HPDE6-E6E7 (cell line): Measurements from ENCODE around the gene IGF2BP2.
A peak's percentile ranks its signal among the peaks of the same experiment; 100 is the strongest.
"Not testable (repeated sequence)": the region's sequence is repeated elsewhere in the genome, so short reads cannot be mapped to it uniquely, and the experiment has no call there.

Experiments
- DNase-seq: peaks from one replicate; pipeline ENCODE4 v3.0.0; 2011; ENCODE audit warnings: missing footprints; ENCODE audit errors: extremely low spot score

The IGF2BP2 gene

GRCh38 chr3:185711255-185711870, 113.5 kb downstream of the IGF2BP2 start:
- no peak for DNase-seq

- DNase-seq = no peak
Measured at GRCh38 chr3:185709251-185709955, 115.4 kb downstream of the IGF2BP2 start.

- DNase-seq = no peak
Measured at GRCh38 chr3:185708392-185708791, 116.5 kb downstream of the IGF2BP2 start.

GRCh38 chr3:185705498-185705897, 119.3 kb downstream of the IGF2BP2 start:
- DNase-seq = no peak

- no peak for DNase-seq
Measured at GRCh38 chr3:185702262-185703225, 122.3 kb downstream of the IGF2BP2 start.

- no peak for DNase-seq
Measured at GRCh38 chr3:185701611-185702261, 123.1 kb downstream of the IGF2BP2 start.

- DNase-seq = no peak
Measured at GRCh38 chr3:185699927-185700326, 124.9 kb downstream of the IGF2BP2 start.

- not testable (repeated sequence) for DNase-seq
Measured at GRCh38 chr3:185697228-185697627, 127.6 kb downstream of the IGF2BP2 start.

GRCh38 chr3:185696039-185696438, 128.8 kb downstream of the IGF2BP2 start:
- no peak for DNase-seq

- no peak for DNase-seq
Measured at GRCh38 chr3:185693985-185694653, 130.7 kb downstream of the IGF2BP2 start.

GRCh38 chr3:185691622-185692021, 133.2 kb downstream of the IGF2BP2 start:
- no peak for DNase-seq

GRCh38 chr3:185687271-185687878, 137.5 kb downstream of the IGF2BP2 start:
- no peak for DNase-seq

GRCh38 chr3:185685231-185686035, 139.4 kb downstream of the IGF2BP2 start:
- DNase-seq = no peak

- DNase-seq = no peak
Measured at GRCh38 chr3:185680231-185680630, 144.6 kb downstream of the IGF2BP2 start.

GRCh38 chr3:185678027-185678426, 146.8 kb downstream of the IGF2BP2 start:
- no peak for DNase-seq

GRCh38 chr3:185677146-185677829, 147.6 kb downstream of the IGF2BP2 start:
- peak; percentile 88 for DNase-seq

- DNase-seq = no peak
Measured at GRCh38 chr3:185667574-185667973, 157.3 kb downstream of the IGF2BP2 start.

GRCh38 chr3:185663929-185664328, 160.9 kb downstream of the IGF2BP2 start:
- DNase-seq = no peak

GRCh38 chr3:185661772-185662171, 163.1 kb downstream of the IGF2BP2 start:
- DNase-seq = no peak
